ENCODE measurements around the gene ZFYVE1. TPM values are rescaled to one million over a fixed set of nuclear protein-coding genes. Genes with fewer than 3 reads are reported as not detected.

Gene ZFYVE1
- total RNA-seq, 1 donor from 2014 or later = 14.3 TPM

GRCh38 chr14:73000073-73000472 is 26.8 kb downstream of the ZFYVE1 start:
- Mint-ChIP-seq H3K27ac (no peak overlapping the region), H3K4me1 (no peaks in the 10 kb centered on the region), H3K9me3 (no peaks in the 10 kb centered on the region), H3K27me3 (ENCODE audit: insufficient read depth, low read depth) (peaks cover 2% of the 10 kb centered on the region), H3K36me3 (peaks cover 11% of the 10 kb centered on the region), H3K4me3 (no peak overlapping the region)
- Histone ChIP-seq H3K27ac (no peak overlapping the region), H3K4me1 (no peaks in the 10 kb centered on the region), H3K4me2 (no peak overlapping the region), H4K20me1 (ENCODE audit: low read depth) (peaks cover 13% of the 10 kb centered on the region), H3K9me3 (ENCODE audit: low read depth) (no peaks in the 10 kb centered on the region), H3K9ac (no peak overlapping the region), H3K36me3 (no peaks in the 10 kb centered on the region), H3K27me3 (no peaks in the 10 kb centered on the region), H2AFZ (replicated peaks) (no peak overlapping the region), H3K4me3 (no peak overlapping the region), H3F3A (ENCODE audit: low read depth) (no peaks in the 10 kb centered on the region), H3K79me2 (ENCODE audit: low read depth) (peaks cover 4% of the 10 kb centered on the region)
- DNase-seq (ENCODE audit: low spot score) = no peak
- TF ChIP-seq EZH2 (IDR thresholded peaks at IDR 0.05) = no peak
- no peak for TF ChIP-seq EZH2phosphoT487 (IDR thresholded peaks at IDR 0.05)
- TF ChIP-seq CTCF (IDR thresholded peaks at IDR 0.05) = no peak

DNA sequence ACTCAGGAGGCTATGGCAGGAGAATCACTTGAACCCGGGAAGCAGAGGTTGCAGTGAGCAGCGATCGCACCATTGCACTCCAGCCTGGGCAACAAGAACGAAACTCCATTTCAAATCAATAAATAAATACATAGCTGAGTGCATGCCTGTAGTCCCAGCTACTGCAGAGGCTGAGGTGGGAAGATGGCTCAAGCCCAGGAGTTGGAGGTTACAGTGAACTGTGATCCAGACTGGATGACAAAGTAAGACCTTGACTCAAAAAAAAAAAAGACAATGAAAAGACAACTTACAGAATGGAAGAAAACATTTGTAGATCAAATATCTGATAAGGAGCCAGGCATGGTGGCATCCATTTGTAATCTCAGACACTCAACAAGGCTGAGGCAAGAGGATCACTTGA is 27.6 kb downstream of the ZFYVE1 start:
- Histone ChIP-seq H4K20me1 (ENCODE audit: low read depth) (peaks cover 11% of the 10 kb centered on the region), H3K36me3 (no peaks in the 10 kb centered on the region), H3K4me2 (no peak overlapping the region), H3K9ac (no peak overlapping the region), H3K79me2 (ENCODE audit: low read depth) (peaks cover 4% of the 10 kb centered on the region), H3K27me3 (no peaks in the 10 kb centered on the region), H3K4me3 (no peak overlapping the region), H3K4me1 (no peaks in the 10 kb centered on the region), H2AFZ (replicated peaks) (no peak overlapping the region), H3F3A (ENCODE audit: low read depth) (no peaks in the 10 kb centered on the region), H3K9me3 (ENCODE audit: low read depth) (no peaks in the 10 kb centered on the region), H3K27ac (no peak overlapping the region)
- Mint-ChIP-seq H3K27me3 (ENCODE audit: insufficient read depth, low read depth) (peaks cover 2% of the 10 kb centered on the region), H3K4me3 (no peak overlapping the region), H3K36me3 (peaks cover 14% of the 10 kb centered on the region), H3K27ac (no peak overlapping the region), H3K9me3 (no peaks in the 10 kb centered on the region), H3K4me1 (no peaks in the 10 kb centered on the region)
- no peak for DNase-seq (ENCODE audit: low spot score)
- no peak for TF ChIP-seq EZH2phosphoT487 (IDR thresholded peaks at IDR 0.05)
- no peak for TF ChIP-seq EZH2 (IDR thresholded peaks at IDR 0.05)
- TF ChIP-seq CTCF (IDR thresholded peaks at IDR 0.05) = no peak

DNA sequence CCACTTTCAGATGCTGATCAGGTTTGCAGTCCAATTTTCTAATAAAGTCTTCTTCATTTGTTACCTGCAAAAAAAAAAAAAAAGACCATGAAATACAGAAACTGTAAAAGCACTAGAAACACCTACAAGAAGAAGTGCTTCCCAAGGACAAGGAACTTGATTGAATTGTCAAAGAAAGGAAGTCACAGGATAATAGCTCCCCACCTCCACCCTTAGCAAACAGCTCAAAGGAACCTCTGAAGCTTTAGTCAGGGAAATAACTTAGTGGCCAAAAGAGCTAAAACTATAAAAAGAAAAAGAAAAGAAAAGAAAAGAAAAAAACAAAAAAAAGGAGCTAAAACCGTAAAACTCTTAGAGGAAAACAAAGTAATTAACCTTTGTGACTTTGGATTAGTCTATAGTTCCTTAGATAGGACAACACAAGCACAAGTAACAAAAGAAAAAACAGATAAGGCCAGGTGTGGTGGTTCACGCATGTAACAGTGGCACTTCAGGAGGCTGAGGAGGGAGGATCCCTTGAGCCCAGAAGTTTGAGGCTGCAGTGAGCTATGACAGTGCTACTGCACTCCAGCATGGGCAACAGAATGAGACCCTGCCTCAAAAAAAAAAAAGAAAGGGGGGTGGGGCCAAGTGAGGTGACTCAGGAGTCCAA is 28.5 kb downstream of the ZFYVE1 start:
- H3K27ac Mint-ChIP-seq = no peak overlapping the region
- H3K4me3 Mint-ChIP-seq = no peak overlapping the region
- H3K27ac ChIP-seq = peak overlapping the region; percentile 35
- H3K27me3 Mint-ChIP-seq (ENCODE audit: insufficient read depth, low read depth) = no peaks in the 10 kb centered on the region
- no peak for DNase-seq (ENCODE audit: low spot score)
- H4K20me1 ChIP-seq (ENCODE audit: low read depth) = peaks cover 11% of the 10 kb centered on the region
- H3K36me3 Mint-ChIP-seq = peaks cover 15% of the 10 kb centered on the region
- H3K36me3 ChIP-seq = no peaks in the 10 kb centered on the region
- H3F3A ChIP-seq (ENCODE audit: low read depth) = no peaks in the 10 kb centered on the region
- no peaks in the 10 kb centered on the region for H3K9me3 ChIP-seq (ENCODE audit: low read depth)
- no peak overlapping the region for H2AFZ ChIP-seq (replicated peaks)
- H3K9me3 Mint-ChIP-seq = no peaks in the 10 kb centered on the region
- H3K4me3 ChIP-seq = no peak overlapping the region
- H3K79me2 ChIP-seq (ENCODE audit: low read depth) = peaks cover 4% of the 10 kb centered on the region
- no peak overlapping the region for H3K9ac ChIP-seq
- no peak overlapping the region for H3K4me2 ChIP-seq
- no peak for TF ChIP-seq EZH2 (IDR thresholded peaks at IDR 0.05)
- no peak for TF ChIP-seq CTCF (IDR thresholded peaks at IDR 0.05)
- TF ChIP-seq EZH2phosphoT487 (IDR thresholded peaks at IDR 0.05) = no peak
- no peaks in the 10 kb centered on the region for H3K4me1 ChIP-seq
- no peaks in the 10 kb centered on the region for H3K4me1 Mint-ChIP-seq
- no peaks in the 10 kb centered on the region for H3K27me3 ChIP-seq
